ENCODE measurements around the gene PRR16. TPM values are rescaled to one million over a fixed set of nuclear protein-coding genes. Genes with fewer than 3 reads are reported as not detected.

PRR16 gene
- total and polyA plus RNA-seq, 4 experiments from 2014 or later = not detected

DNA sequence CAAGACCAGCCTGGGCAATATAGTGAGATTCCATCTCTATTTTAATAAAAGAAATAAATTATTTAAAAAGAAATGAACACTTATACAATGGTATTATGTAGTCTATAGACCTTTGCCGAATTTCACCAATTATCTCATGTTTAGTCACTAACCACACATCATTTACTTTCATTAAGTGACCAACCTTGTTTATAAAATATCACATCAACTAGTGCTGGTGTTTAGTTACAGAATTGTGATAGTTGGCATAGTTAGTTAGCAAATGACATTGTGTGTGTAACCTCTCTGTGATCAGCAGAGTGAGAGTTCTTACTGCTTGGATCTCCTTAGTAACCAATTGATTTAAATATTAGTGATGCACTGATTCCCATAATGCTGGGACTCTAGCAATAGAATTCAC lies 71.8 kb downstream of the PRR16 start:
- no peak overlapping the region for H3K4me3 Mint-ChIP-seq
- H3K36me3 ChIP-seq (ENCODE audit: insufficient read depth, low read length) = no peaks in the 10 kb centered on the region
- no peak overlapping the region for H3K4me3 ChIP-seq (ENCODE audit: low read length in 2 of 2)
- no peak overlapping the region for H3K27ac ChIP-seq (ENCODE audit: low read depth, low read length)
- H3K27me3 ChIP-seq (ENCODE audit: insufficient read depth, low read length) = no peaks in the 10 kb centered on the region
- H3K27me3 Mint-ChIP-seq = no peaks in the 10 kb centered on the region
- no peaks in the 10 kb centered on the region for H3K4me1 ChIP-seq (ENCODE audit: insufficient read depth, low read length)
- no peak overlapping the region for H3K27ac Mint-ChIP-seq
- peaks cover 0 to 4% (median under 1%) of the 10 kb centered on the region in 8 donors for H3K9me3 Mint-ChIP-seq
- POLR2A ChIA-PET (ENCODE audit: partially characterized antibody) = no interaction called here
- H3K4me1 Mint-ChIP-seq = no peaks in the 10 kb centered on the region
- H3K9me3 ChIP-seq (ENCODE audit: control insufficient read depth in 1 of 2, low read length in 2 of 2) = no peaks in the 10 kb centered on the region
- DNase-seq = no peak
- no peaks in the 10 kb centered on the region for H3K36me3 Mint-ChIP-seq
- CTCF ChIA-PET (ENCODE audit: partially characterized antibody) = no interaction called here
- intact Hi-C loops (cut with micrococcal nuclease) = no loop called here

DNA sequence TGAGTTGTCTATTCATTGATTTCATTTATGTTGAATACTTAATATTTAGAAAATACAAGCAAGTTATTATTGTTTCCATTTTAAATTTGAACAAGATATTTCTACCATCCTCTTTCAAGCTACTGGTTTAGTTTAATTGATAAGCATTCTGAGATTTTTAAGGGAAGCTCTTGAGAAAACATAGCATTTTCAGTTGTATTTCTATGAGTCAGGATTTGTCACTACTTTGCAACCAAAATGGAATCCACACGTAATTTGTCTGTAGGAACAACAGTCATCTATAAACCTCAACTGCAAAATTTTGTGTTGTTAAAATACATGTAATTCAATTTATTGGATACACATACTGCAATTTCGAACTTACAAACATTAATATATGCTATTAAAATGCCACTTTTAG lies 74.0 kb downstream of the PRR16 start:
- H3K36me3 ChIP-seq (ENCODE audit: insufficient read depth, low read length) = no peaks in the 10 kb centered on the region
- ChIA-PET POLR2A (ENCODE audit: partially characterized antibody) (no interaction called here), CTCF (ENCODE audit: partially characterized antibody) (no interaction called here)
- H3K27ac ChIP-seq (ENCODE audit: low read depth, low read length) = no peak overlapping the region
- intact Hi-C loops (cut with micrococcal nuclease) = no loop called here
- H3K9me3 Mint-ChIP-seq = peaks cover 0 to 4% (median under 1%) of the 10 kb centered on the region in 8 donors
- H3K4me3 ChIP-seq (ENCODE audit: low read length in 2 of 2) = no peak overlapping the region
- no peaks in the 10 kb centered on the region for H3K4me1 ChIP-seq (ENCODE audit: insufficient read depth, low read length)
- no peaks in the 10 kb centered on the region for H3K36me3 Mint-ChIP-seq
- H3K27ac Mint-ChIP-seq = no peak overlapping the region
- DNase-seq = no peak
- H3K27me3 ChIP-seq (ENCODE audit: insufficient read depth, low read length) = no peaks in the 10 kb centered on the region
- H3K4me1 Mint-ChIP-seq = no peaks in the 10 kb centered on the region
- no peak overlapping the region for H3K4me3 Mint-ChIP-seq
- H3K27me3 Mint-ChIP-seq = no peaks in the 10 kb centered on the region
- H3K9me3 ChIP-seq (ENCODE audit: control insufficient read depth in 1 of 2, low read length in 2 of 2) = no peaks in the 10 kb centered on the region

DNA sequence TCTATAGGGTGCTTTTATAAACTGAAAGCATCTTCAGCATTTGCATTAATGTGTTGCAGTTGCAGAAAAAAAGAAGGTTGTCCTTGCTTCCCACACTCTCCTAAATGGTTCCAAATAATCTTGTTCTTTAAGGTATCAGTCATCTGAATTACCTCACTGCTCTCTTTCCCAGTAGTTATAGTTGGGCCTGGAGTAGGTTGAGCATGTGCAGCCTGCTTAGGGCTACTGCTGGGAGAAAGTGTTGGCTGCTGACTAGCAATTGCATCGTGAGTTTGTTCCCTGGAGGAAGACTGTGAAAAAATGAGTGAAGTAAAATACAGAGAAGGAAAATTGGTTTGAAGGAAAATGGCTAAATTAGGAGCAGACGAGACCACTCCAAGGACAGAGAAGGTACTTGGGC lies 74.5 kb downstream of the PRR16 start:
- Histone ChIP-seq H3K27me3 (ENCODE audit: insufficient read depth, low read length) (no peaks in the 10 kb centered on the region), H3K4me3 (ENCODE audit: low read length in 2 of 2) (no peak overlapping the region), H3K36me3 (ENCODE audit: insufficient read depth, low read length) (no peaks in the 10 kb centered on the region), H3K4me1 (ENCODE audit: insufficient read depth, low read length) (no peaks in the 10 kb centered on the region), H3K27ac (ENCODE audit: low read depth, low read length) (no peak overlapping the region), H3K9me3 (ENCODE audit: control insufficient read depth in 1 of 2, low read length in 2 of 2) (no peaks in the 10 kb centered on the region)
- CTCF ChIA-PET (ENCODE audit: partially characterized antibody) = no interaction called here
- peaks cover 0 to 4% (median under 1%) of the 10 kb centered on the region in 8 donors for H3K9me3 Mint-ChIP-seq
- H3K4me1 Mint-ChIP-seq = no peaks in the 10 kb centered on the region
- POLR2A ChIA-PET (ENCODE audit: partially characterized antibody) = no interaction called here
- H3K36me3 Mint-ChIP-seq = no peaks in the 10 kb centered on the region
- intact Hi-C loops (cut with micrococcal nuclease) = no loop called here
- no peak overlapping the region for H3K4me3 Mint-ChIP-seq
- DNase-seq = no peak
- H3K27ac Mint-ChIP-seq = no peak overlapping the region
- no peaks in the 10 kb centered on the region for H3K27me3 Mint-ChIP-seq

DNA sequence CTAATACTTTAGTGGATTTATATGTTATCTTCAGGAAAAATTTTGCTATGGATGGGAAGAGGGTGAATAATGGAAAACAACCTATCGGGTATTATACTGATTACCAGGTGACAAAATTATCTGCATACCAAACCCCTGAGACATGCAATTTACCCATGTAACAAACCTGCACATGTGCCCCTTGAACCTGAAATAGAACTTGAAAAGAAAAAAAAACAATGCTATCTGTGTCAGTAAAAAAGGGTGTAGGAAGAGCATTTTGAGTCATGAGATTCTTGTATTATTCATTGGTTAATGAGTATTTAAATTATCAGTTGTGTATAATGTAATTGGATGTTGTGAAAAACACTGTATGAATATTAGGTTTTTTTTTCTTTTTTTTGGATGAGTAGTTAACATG lies 75.4 kb downstream of the PRR16 start:
- no peaks in the 10 kb centered on the region for H3K27me3 Mint-ChIP-seq
- no peak for DNase-seq
- intact Hi-C loops (cut with micrococcal nuclease) = no loop called here
- H3K4me3 Mint-ChIP-seq = no peak overlapping the region
- no peaks in the 10 kb centered on the region for H3K36me3 Mint-ChIP-seq
- no peaks in the 10 kb centered on the region for H3K27me3 ChIP-seq (ENCODE audit: insufficient read depth, low read length)
- H3K4me1 Mint-ChIP-seq = no peaks in the 10 kb centered on the region
- CTCF ChIA-PET (ENCODE audit: partially characterized antibody) = no interaction called here
- H3K27ac ChIP-seq (ENCODE audit: low read depth, low read length) = no peak overlapping the region
- H3K4me3 ChIP-seq (ENCODE audit: low read length in 2 of 2) = no peak overlapping the region
- H3K27ac Mint-ChIP-seq = no peak overlapping the region
- no peaks in the 10 kb centered on the region for H3K4me1 ChIP-seq (ENCODE audit: insufficient read depth, low read length)
- POLR2A ChIA-PET (ENCODE audit: partially characterized antibody) = no interaction called here
- H3K36me3 ChIP-seq (ENCODE audit: insufficient read depth, low read length) = no peaks in the 10 kb centered on the region
- H3K9me3 Mint-ChIP-seq = peaks cover 0 to 6% (median under 1%) of the 10 kb centered on the region in 8 donors
- H3K9me3 ChIP-seq (ENCODE audit: control insufficient read depth in 1 of 2, low read length in 2 of 2) = no peaks in the 10 kb centered on the region

DNA sequence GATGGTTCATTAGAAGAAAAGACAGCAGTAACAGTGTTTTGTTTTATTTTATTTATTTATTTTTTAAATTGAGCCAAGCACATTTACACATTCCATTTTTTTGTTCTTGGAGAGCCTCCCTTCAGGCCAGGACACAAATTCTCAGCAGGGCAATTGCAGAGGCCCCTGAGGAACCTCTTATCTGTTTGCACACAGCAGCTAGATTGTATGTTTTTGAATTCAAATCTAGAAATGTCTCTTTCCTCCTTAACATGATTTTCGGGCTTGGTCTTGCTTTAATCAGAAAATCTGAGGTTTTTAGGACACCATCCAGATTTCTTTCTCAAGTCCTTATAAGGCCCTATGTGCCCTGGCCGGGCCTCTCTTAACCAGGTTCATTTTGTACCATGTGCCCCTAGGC lies 76.0 kb downstream of the PRR16 start:
- H3K4me1 ChIP-seq (ENCODE audit: insufficient read depth, low read length) = no peaks in the 10 kb centered on the region
- Mint-ChIP-seq H3K27ac (no peak overlapping the region), H3K4me3 (no peak overlapping the region), H3K4me1 (no peaks in the 10 kb centered on the region), H3K27me3 (no peaks in the 10 kb centered on the region), H3K9me3 (peaks cover 0 to 6% (median under 1%) of the 10 kb centered on the region in 8 donors), H3K36me3 (no peaks in the 10 kb centered on the region)
- no peak overlapping the region for H3K27ac ChIP-seq (ENCODE audit: low read depth, low read length)
- no peaks in the 10 kb centered on the region for H3K9me3 ChIP-seq (ENCODE audit: control insufficient read depth in 1 of 2, low read length in 2 of 2)
- no peak for DNase-seq
- H3K27me3 ChIP-seq (ENCODE audit: insufficient read depth, low read length) = no peaks in the 10 kb centered on the region
- intact Hi-C loops (cut with micrococcal nuclease) = no loop called here
- POLR2A ChIA-PET (ENCODE audit: partially characterized antibody) = no interaction called here
- CTCF ChIA-PET (ENCODE audit: partially characterized antibody) = no interaction called here
- no peaks in the 10 kb centered on the region for H3K36me3 ChIP-seq (ENCODE audit: insufficient read depth, low read length)
- no peak overlapping the region for H3K4me3 ChIP-seq (ENCODE audit: low read length in 2 of 2)

DNA sequence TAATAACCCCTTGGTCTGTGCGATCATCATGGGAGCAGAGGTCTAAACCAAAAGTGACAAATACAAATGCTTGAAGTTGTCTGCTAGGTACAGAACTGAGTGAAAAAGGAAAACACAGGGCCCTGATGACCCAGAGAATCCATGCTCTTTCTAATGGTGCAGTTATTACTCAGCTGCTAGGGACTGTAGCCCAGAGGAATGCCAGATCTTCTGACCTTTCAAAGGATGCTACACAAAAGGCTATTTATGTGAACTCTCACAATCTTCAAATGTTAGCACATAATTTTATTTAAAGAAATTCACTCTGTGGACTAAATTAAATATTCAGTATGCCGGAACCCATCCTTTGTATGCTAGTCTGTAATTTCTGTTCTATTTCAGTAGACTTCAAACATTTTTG lies 79.9 kb downstream of the PRR16 start:
- no peaks in the 10 kb centered on the region for H3K36me3 Mint-ChIP-seq
- Histone ChIP-seq H3K9me3 (ENCODE audit: control insufficient read depth in 1 of 2, low read length in 2 of 2) (no peaks in the 10 kb centered on the region), H3K27me3 (ENCODE audit: insufficient read depth, low read length) (no peaks in the 10 kb centered on the region), H3K4me1 (ENCODE audit: insufficient read depth, low read length) (no peaks in the 10 kb centered on the region), H3K4me3 (ENCODE audit: low read length in 2 of 2) (no peak overlapping the region), H3K36me3 (ENCODE audit: insufficient read depth, low read length) (no peaks in the 10 kb centered on the region), H3K27ac (ENCODE audit: low read depth, low read length) (no peak overlapping the region)
- no peak overlapping the region for H3K4me3 Mint-ChIP-seq
- H3K27me3 Mint-ChIP-seq = no peaks in the 10 kb centered on the region
- POLR2A ChIA-PET (ENCODE audit: partially characterized antibody) = no interaction called here
- no peak overlapping the region for H3K27ac Mint-ChIP-seq
- intact Hi-C loops (cut with micrococcal nuclease) = no loop called here
- CTCF ChIA-PET (ENCODE audit: partially characterized antibody) = no interaction called here
- DNase-seq = no peak
- H3K9me3 Mint-ChIP-seq = peaks cover 0 to 6% (median 1%) of the 10 kb centered on the region in 8 donors
- H3K4me1 Mint-ChIP-seq = no peaks in the 10 kb centered on the region

DNA sequence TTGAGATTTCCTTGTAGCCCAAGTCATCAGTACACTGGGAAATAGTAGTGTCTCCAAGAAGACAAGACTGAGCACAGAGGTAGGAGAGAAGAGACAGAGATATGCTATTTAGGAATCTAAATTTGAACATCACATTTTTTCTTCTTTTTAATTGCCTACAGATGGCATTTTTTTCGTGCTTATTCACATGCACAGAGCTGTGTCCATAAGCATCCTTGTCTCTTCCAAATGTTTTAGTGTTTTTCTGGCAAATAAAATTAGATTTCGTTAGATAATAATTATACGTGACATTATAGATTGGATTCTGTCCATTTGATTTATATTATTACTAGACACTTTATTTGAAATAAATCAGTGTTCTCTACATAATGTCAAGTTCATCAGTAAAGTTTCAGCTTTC lies 80.9 kb downstream of the PRR16 start:
- Histone ChIP-seq H3K36me3 (ENCODE audit: insufficient read depth, low read length) (no peaks in the 10 kb centered on the region), H3K9me3 (ENCODE audit: control insufficient read depth in 1 of 2, low read length in 2 of 2) (no peaks in the 10 kb centered on the region), H3K27ac (ENCODE audit: low read depth, low read length) (no peak overlapping the region), H3K27me3 (ENCODE audit: insufficient read depth, low read length) (no peaks in the 10 kb centered on the region), H3K4me3 (ENCODE audit: low read length in 2 of 2) (no peak overlapping the region), H3K4me1 (ENCODE audit: insufficient read depth, low read length) (no peaks in the 10 kb centered on the region)
- Mint-ChIP-seq H3K9me3 (peaks cover 0 to 6% (median 1%) of the 10 kb centered on the region in 8 donors), H3K27ac (no peak overlapping the region), H3K27me3 (no peaks in the 10 kb centered on the region), H3K4me1 (no peaks in the 10 kb centered on the region), H3K4me3 (no peak overlapping the region), H3K36me3 (no peaks in the 10 kb centered on the region)
- ChIA-PET POLR2A (ENCODE audit: partially characterized antibody) (no interaction called here), CTCF (ENCODE audit: partially characterized antibody) (no interaction called here)
- intact Hi-C loops (cut with micrococcal nuclease) = no loop called here
- no peak for DNase-seq

DNA sequence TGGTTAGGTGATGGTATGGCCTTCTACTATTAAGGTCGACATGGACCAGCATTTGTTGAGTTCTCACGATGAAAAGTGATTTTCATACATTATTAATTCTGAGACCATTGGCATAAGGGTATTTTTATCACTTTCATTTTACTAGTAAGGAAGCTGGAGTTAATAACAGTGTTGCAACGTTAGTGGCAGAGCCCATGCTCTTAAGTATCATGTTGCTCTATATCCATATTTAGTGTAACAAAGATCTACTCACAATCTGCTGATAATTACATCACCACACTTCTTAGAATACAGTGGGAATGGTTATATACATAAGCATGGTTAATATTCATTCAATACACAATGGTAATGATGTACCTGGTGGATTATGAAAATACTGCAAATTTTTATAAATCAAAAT lies 81.9 kb downstream of the PRR16 start:
- Histone ChIP-seq H3K4me1 (ENCODE audit: insufficient read depth, low read length) (no peaks in the 10 kb centered on the region), H3K27me3 (ENCODE audit: insufficient read depth, low read length) (no peaks in the 10 kb centered on the region), H3K36me3 (ENCODE audit: insufficient read depth, low read length) (no peaks in the 10 kb centered on the region), H3K4me3 (ENCODE audit: low read length in 2 of 2) (no peak overlapping the region), H3K9me3 (ENCODE audit: control insufficient read depth in 1 of 2, low read length in 2 of 2) (no peaks in the 10 kb centered on the region), H3K27ac (ENCODE audit: low read depth, low read length) (no peak overlapping the region)
- Mint-ChIP-seq H3K4me3 (no peak overlapping the region), H3K4me1 (no peaks in the 10 kb centered on the region), H3K36me3 (no peaks in the 10 kb centered on the region), H3K27me3 (no peaks in the 10 kb centered on the region), H3K9me3 (peaks cover 0 to 4% (median under 1%) of the 10 kb centered on the region in 8 donors), H3K27ac (no peak overlapping the region)
- ChIA-PET POLR2A (ENCODE audit: partially characterized antibody) (no interaction called here), CTCF (ENCODE audit: partially characterized antibody) (no interaction called here)
- intact Hi-C loops (cut with micrococcal nuclease) = no loop called here
- no peak for DNase-seq

All from CD4-positive, alpha-beta memory T cell (primary cell).